Activated T-cell treated with anti-CD3 and anti-CD28 coated beads for 4 hours (primary cell): ENCODE measurements around the gene IZUMO1R.
"Not testable (repeated sequence)": the region's sequence is repeated elsewhere in the genome, so short reads cannot be mapped to it uniquely, and the experiment has no call there.

ENCODE experiments used
- DNase-seq: peaks from one replicate; pipeline ENCODE4 v3.0.0-alpha.2; 2020

IZUMO1R gene

DNA sequence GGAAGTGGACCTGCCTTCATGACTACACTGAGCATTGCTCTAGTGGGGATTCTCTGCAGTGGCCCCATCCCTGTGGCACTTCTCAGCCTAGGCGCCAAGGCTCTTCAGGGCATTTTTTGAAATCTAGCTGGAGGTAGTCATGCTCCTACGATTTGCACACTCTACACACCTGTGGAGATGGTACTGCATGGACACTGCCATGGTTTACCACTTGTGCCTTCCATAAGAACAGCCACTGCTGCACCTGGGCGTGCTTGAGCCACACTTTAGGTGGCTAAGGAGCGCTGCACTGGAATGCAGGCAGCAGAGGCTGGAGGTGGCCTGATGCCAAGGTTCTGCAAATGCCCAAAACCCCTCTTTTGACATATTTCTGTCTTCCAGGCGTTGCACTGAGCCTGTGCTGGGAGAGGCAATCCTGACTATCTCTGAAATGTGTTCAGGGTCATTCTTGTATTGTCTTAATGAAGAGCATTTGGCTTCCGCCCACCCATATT is 24.3 kb downstream of the IZUMO1R start:
- no peak for DNase-seq

DNA sequence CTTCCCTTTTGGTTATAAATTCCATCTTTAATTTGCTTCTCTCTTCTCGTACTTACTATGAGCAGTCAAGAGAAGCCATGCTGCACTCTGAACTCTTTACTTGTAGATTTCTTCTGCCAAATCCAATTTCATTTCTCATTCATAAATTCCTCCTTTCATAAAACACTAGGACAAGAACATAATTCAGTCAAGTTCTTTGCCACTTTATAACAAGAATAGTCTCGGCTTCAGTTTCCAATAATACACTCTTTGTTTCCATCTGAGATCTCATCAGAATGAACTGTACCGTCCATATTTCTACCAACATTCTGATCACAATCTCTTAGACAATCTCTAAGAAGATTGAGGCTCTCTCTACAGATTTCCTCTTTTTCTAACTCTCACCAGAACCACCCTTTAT is 25.1 kb downstream of the IZUMO1R start:
- DNase-seq: no peak

DNA sequence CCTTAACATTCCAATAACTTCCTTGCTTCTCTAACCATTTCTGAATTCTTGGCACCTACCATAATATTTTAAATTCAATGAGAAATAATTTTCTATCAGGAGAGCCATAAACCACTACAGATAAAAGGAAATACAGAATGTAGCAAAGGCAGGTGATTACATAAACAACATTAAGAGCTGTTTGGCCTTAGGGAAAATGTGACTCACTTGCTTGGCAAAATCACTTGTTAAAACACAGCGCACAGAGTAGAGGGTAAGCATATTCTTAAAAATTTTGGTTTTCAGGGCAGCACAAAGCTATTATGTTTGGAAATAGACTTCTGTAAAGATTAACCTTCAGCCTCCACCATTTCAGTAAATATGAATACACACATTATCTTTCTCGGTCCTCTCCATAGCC is 26.4 kb downstream of the IZUMO1R start:
- DNase-seq: no peak

DNA sequence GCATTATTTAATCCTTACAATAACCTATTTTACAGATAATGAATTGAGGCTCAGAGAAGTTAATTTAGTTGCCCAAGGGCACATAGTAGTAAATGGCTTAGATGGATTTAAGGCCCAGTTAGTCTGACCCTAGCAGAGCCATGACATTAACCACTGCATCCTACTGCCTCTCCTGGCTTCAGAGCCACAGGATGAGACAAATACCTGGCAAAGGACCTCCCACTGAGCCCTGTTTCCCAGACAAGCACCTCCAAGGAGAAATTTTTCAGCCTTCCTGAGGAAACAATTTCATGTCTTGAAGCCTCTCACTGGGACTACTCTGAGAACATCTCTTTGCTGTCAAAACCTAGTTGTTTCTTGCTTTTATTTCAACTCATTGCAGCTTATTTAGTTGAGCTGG is 28.4 kb downstream of the IZUMO1R start:
- DNase-seq: no peak

DNA sequence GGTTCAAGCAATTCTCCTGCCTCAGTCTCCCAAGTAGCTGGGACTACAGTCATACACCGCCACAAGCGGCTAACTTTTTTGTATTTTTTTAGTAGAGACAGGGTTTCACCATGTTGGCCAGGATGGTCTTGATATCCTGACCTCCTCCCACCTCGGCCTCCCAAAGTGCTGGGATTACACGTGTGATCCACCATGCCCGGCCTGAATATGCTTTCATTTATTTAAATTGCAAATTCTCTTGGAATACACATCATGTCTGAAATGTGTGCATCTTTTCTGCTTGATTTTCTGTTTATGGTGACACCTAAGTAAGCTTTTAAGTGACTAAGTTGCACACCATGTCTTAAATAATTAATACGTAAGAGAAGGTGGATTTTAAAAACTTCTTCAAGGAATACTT is 31.7 kb downstream of the IZUMO1R start:
- DNase-seq: no peak

DNA sequence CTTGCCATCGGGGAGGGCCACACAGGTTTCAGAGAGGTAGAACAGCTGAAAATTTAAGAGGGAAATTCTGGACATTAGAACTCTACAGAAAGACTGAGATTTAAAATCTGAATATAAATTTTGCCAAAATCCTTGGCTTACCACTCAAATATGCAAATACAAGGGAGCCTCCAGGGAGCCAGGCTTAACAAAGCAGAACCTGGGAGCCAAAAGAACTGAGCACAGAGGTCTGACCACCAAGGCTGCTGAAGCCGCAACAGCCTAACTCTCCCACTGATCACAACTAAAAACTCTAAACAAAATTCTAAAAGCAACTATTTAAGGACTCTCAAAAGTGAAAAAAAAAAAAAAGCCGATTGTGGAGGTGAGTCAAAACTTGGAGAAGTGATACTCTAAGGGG is 34.3 kb downstream of the IZUMO1R start:
- no peak for DNase-seq

DNA sequence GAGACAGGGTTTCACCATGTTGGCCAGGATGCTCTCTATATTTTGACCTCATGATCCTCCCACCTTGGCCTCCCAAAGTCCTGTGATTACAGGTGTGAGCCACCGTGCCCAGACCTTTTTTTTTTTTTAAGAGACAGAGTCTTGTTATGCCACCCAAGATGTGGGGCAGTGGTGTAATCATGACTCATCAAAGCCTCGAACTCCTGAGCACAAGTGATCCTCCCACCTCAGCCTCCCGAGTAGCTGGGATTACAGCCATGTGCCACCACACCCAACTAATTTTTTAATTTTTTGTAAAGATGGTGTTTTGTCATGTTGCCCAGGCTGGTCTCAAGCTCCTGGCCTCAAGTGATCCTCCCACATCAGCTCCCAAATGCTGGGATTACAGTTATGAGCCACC is 37.9 kb downstream of the IZUMO1R start:
- no peak for DNase-seq

DNA sequence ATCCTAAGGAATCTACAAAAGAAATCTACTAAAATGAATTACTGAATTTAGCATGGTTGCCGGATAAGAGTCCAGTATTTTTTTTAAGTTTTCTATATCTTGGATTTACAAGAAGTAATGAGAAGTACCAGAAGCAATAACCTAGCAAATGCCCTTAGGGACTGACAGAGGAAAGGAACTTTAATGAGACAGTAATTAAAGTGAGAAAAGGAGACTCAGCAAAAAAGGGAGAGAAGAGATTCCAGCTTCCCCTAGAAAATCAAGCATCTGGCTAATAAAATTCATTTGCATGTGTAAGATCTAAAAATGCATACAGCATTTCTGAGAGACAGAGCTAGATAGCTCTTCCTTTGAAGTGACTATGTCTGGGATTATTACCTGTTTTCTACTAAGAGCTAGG is 39.1 kb downstream of the IZUMO1R start:
- DNase-seq: no peak

DNA sequence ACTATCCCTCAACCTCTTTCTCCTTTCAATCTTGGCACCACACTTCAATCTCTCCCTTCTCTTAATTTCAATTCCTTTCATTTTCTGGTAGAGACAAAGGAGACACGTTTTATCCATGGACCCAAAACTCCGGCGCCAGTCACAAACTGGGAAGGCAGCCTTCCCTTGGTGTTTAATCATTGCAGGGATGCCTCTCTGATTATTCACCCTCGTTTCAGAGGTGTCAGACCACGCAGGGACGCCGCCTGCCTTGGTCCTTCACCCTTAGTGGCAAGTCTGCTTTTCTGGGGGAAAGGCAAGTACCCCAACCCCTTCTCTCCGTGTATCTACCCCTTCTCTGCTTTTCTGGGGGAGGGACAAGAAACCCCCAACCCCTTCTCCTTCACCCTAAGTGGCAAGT is 41.9 kb downstream of the IZUMO1R start:
- DNase-seq: not testable (repeated sequence)

DNA sequence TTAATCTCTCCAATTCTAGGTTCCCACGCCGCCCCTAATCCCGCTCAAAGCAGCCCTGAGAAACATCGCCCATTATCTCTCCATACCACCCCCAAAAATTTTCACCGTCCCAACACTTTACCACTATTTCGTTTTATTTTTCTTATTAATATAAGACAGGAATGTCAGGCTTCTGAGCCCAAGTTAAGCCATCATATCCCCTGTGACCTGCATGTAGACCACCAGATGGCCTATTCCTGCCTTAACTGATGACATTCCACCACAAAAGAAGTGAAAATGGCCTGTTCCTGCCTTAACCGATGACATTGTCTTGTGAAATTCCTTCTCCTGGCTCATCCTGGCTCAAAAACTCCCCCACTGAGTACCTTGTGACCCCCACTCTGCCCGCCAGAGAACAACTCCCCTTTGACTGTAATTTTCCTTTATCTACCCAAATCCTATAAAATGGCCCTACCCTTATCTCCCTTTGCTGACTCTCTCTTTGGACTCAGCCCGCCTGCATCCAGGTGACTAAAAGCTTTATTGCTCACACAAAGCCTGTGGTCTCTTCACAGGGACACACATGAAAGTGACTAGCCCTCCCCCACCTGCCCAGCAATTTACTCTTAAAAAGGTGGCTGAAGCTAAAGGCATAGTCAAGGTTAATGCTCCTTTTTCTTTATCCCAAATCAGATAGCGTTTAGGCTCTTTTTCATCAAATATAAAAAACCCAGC is 46.6 kb downstream of the IZUMO1R start:
- not testable (repeated sequence) for DNase-seq
